Activated CD4-positive, CD25-positive, alpha-beta regulatory T cell treated with anti-CD3 and anti-CD28 coated beads, Interleukin-2, amount 50 U/mL, for 72 hours (primary cell): Measurements from ENCODE around the gene AIM2.
"Not testable (repeated sequence)": the region's sequence is repeated elsewhere in the genome, so short reads cannot be mapped to it uniquely, and the experiment has no call there.

Experiments
- DNase-seq: peaks from one replicate; pipeline ENCODE4 v3.0.0; 2021

The AIM2 gene, protein sequence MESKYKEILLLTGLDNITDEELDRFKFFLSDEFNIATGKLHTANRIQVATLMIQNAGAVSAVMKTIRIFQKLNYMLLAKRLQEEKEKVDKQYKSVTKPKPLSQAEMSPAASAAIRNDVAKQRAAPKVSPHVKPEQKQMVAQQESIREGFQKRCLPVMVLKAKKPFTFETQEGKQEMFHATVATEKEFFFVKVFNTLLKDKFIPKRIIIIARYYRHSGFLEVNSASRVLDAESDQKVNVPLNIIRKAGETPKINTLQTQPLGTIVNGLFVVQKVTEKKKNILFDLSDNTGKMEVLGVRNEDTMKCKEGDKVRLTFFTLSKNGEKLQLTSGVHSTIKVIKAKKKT

DNA sequence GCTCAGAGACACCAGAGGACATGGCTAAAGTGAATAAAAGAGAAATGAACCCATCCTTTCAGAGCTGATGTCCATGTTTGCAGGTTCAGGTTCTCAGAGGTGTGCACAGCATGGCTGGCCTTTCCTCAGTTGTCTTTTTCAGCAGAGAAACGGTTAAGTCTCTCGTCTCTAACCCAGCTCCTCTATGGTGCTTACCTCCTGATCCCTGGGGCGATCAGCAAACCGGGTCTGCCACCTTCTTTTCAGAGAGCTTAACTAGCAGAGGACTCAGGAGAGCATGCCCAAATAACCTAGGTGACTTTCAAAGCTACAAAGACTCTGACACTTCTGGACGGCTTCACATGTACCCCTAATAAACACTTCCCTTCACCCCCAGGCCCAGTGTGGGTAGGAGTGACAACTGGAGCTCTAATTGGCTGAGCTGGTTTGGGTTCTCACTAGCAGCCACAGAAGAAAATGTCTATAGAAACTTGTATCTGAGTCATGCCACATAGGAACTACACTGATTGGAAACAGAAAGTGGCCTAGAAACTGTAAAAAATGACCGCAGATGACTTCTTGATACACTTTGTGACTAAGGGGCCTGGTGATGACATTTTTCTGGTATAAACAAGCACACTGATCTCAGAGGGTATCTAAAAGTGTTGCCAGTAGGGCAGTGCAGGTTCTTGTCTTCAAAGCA, at the start of gene AIM2:
AIM2 (minus strand) TSS at position 329 of the 682 bp plus-strand sequence. CDS start 3,267 bp downstream, outside the sequence.
- DNase-seq: peak; percentile 51

DNA sequence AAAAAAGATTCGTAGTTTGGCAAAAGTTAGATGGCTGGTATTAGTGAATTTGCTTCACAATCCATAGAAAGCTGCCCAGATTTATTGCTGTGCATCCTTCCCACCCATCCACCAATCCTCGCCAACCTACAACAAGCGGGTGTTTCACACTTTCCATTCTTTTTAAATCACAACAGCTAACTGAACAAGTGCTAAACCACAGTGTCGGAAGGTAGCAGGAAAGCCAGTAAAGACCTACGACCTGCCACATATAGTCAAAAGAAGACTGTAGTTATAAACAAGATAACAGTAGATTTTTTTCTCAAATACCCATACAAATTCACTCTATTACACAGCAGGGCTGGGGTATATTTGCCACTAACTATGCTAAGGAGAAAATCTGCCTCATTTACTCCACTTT, 47.0 kb upstream of the AIM2 start:
- DNase-seq: no peak

DNA sequence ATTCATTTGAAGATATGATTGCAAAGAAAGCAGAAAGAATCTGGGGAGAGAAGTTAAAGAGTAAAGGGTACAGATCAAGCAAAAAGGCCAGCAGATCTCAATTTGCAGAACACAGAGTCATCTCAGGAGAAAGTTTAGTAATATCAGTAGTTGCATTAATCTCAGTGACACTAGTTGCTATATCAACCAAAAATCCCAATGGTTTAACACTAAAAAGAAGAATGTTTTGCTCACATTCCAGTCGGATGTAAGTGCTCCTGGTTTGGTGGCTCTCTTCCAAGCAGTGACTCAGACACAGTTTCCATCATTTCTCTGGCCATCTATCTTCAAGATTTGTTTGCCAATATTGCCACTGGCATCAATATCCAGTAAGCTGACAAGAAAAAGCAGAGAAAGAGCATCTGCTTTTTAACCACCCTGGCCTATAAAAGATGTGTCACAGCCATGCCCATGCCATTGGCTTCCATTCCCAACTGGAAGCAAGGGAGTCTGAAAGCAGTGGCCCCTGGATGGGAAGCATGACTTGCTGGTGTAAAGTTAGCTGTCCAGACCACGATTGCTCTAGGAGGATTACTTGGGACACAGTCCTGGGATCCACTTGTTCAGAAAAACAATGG, 45.5 kb upstream of the AIM2 start:
- DNase-seq: no peak

DNA sequence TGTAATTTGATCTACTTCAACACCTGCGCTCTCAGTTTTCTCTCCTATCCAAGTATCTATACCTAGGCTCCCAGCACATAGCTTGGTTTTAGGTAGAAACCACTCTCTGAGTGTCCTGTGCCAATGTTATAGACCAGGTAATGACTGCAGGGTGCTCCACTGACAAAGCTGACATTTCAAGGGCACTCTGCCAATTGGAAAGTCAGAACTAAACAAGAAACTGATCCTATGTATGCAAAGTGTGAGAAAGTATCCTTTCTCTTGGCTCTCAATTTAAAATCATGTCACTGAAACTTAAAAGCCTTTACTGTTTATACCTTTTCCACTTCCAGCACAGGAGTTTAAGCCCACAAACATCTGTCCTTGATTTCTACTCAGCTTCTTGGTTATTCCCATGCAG, 45.0 kb upstream of the AIM2 start:
- no peak for DNase-seq

DNA sequence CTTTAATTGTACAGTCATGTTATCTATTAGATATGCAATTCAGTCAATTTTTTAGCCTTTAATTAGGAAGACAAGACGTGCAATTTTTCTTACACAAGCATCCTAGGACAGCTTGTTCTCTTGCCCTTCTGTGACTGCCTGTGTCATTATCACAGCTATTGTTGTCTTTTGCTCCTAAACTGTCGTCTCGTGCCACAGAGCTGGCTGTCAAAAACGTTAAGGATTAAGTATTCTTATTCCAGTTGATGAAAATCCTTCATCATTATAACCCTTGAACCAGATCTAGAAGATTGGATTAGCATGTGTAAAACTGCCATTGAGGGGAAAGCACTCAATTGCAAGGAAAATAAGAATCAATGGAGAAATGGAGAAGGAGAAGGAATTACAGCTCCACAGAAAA, 43.8 kb upstream of the AIM2 start:
- DNase-seq: no peak

DNA sequence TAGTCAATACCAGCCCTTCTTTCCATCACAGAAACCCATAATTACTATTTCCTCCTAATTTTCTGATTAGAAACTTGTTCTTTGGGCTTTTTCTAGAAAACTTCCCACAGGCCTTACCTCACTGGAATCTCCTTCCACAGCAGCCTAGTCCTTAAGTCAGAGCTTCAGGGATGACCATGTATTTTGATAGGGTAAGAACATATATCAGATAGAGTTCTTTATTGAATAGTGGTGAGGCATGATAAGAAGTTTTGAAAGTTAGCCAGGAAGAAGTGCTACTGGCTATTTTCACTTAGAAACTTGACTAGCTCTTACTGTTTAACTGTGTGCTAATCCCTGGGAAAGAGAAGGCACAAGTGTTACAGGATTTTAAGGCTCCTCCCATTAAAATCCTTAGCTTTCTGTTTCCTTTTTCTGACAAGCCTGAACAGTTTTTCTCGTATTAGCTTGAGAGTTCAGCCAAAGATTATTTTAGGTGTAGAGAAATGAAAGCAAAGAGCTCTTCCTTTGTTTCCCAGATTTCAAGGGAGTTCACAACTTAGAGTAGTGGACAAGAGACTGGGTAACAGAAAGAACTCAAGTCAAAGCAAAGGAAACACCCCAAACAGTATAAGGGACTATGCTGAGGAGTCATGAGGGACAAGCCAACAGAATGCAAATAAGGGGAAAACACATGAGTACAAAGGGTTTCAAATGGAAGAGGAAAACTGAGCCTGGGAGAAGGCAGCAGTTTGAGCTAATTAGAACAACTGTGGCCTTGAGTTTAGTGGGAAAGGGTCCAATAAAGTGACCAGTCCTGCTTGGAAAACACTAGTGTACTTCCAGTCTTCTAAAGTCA, 37.2 kb upstream of the AIM2 start:
- no peak for DNase-seq

DNA sequence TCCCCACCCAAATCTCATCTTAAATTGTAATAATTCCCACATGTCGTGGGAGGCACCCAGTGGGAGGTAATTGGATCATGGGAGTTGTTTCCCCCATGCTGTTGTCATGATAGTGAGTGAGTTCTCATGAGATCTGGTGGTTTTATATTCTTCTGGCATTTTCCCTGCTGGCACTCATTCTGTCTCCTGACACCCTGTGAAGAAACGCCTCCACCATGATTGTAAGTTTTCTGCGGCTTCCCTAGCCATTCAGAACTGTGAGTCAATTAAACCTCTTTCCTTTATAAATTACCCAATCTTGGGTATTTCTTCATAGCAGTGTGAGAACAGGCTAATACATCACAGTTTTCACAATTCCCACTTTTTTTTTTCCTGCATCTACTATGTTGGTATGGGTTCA, 26.5 kb upstream of the AIM2 start:
- DNase-seq: not testable (repeated sequence)

DNA sequence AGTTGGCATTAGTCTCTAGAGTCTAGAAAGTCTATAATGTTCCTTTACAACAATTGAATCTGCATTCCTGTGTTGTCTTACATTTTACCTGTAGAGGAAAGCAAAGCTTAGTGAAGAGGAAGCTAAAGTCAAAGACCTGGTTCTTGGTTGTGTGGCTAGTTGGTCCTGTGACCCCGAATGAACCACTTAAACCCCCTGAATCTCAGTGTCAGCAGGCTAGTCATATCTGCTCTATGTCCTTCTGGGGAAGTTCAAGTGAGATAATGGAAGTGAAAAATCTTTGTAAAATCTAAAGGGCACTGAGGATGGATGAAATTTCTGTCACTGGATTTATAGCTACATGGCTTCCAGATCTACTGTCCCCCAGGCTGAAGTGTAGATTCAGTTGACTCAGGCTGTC, 24.0 kb upstream of the AIM2 start:
- no peak for DNase-seq

DNA sequence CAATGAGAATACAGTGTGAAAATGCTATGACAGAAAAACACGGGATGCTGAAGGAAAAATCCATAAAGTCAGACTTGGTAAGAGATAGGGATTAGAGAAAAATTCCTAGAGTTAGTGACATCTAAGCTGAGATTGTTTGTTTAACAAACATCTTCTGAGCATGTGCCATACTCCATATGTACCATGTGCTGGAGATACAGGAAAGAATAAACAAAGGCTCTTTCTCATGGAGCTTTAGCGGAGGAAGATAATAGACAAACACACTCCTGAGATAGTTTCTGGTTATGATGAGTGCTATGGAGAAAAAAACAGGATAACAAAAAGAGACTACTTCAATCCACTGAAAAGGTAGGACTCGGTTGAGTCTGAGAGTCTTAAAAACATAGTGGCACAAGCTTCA, 22.0 kb upstream of the AIM2 start:
- DNase-seq: no peak

DNA sequence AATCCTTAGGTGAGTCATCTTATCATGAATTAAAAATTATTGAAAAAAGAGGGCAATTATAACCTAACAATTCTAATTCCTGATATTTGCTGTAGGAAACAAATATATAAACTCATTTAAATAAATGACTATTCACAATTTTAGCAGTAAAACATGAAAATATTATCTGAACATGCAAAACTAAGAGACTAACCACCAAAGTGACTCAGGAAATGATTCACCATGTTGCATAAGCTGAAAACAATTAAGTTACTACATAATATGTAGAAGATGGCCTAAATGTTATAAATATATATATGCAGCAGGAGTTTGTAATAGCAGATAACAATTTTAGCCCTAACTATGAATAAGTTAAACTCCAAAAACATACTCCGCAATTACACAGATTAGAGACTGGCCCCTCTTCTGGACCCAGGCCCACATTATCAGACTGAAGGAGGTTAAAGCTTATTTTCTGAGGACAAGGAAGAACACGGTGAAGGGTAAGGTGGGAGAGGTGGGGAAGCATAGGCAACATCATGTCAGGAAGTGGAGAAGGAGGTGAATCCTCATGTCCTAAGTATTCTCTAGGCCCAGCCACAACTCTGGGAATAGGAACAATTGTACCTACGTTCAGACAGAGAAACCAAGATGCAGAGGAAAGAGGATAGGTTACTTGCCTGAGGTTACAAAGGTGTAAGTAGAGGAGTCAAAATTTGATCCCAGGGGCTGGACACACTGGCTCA, 15.6 kb upstream of the AIM2 start:
- no peak for DNase-seq

DNA sequence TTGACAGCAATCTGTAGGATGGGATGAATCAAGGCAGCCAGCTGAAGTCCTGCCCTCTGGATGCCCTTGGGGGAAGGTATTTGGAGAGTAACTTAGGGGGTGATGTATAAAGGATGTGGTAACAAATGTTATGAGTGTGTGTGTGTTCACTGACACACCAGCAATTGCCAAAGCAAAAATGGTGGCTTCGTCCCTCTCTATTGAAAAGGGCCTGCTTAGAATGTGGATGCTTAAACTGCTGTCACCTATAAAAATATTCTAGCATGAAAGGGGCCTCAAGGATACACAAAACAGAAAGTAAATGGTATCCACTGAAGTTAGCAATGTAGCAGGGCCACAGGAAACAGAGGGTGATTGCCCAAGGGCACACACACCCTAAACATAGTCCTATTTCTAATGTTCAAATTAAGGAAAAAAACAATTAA, 15.1 kb upstream of the AIM2 start:
- no peak for DNase-seq

DNA sequence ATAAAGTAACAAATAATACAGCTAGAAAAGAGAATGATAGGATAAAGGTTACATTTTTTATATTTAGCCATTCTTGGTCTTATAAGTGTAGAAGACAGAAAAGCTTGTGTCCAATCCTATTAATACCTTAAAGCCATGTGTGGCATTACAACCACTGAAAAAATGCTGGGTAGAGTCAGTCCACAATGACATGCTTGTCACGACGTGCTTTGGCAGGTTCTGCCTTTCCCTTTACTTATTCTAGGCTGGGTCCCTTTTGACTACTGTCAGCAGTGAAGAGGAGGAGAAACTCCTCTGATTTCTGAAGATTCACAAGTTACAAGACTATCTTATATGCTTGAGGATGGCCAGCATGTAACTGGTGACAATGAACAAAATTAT, 14.6 kb upstream of the AIM2 start:
- DNase-seq: no peak

DNA sequence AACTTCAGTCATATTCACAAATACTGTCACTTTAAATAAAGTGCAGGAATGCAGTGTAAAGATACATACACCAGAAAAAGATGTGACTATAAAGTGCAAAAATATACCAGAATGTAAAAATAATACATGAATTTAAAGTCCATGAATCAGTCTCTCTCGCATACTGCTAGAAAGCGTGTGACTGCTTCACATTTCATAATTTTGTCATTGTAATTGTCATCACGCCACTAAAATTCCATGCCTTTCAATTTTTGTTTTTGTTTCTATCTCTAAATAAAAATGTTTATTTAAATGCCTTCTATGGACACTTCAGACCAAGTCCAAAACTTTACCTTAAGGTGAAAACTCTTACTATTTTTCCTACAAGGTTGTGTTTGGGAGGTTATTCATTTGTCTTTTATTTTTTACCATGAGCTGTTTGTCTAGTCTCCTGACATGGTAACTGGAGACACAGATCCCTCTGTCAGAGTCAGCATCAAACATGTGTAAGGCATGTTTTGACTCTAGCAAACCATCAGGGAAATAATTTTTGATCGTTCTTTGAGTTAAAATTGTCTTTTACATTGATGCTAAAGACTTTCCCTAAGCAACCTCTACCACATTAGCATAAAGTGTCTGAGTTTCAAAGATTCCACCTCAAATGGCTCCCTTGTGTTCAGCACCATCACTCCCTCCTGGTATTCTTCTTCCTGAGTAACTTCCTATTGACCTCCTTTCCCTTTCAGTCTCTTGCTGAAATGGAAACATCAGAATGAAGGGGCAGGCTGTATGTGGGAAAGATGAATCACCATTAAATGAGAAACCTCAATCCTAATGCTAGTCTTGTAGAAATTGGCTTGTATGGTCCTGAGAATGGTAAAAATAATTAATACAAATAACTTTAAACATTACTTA, 14.0 kb upstream of the AIM2 start:
- no peak for DNase-seq

DNA sequence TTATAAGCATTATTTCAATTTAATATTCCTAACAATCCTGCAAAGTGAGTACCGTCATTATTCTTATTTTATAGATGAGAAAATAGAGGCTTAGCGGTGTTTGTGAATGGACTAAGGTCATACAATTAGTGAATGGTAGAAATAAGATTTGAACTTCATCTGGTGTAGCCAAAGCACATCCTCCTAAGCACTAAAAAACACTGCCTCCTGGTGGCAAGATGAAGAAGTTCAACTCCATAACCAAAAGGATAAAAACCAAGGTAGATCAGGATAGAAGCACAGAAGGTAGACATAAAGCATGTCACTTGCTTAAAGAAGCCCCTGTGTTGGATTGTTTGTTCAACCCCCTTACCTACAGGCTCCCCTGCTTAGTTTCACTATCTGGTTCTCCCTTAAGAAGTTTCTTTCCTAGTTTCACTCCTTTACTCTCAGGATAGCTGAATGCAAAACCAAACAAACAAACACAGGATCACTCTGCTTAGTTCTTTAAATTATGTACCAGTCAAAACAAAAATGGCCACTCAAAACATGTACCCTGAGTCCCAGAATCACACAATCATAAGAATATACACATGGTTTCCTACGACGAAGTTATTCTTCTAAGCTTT, 12.7 kb upstream of the AIM2 start:
- no peak for DNase-seq

DNA sequence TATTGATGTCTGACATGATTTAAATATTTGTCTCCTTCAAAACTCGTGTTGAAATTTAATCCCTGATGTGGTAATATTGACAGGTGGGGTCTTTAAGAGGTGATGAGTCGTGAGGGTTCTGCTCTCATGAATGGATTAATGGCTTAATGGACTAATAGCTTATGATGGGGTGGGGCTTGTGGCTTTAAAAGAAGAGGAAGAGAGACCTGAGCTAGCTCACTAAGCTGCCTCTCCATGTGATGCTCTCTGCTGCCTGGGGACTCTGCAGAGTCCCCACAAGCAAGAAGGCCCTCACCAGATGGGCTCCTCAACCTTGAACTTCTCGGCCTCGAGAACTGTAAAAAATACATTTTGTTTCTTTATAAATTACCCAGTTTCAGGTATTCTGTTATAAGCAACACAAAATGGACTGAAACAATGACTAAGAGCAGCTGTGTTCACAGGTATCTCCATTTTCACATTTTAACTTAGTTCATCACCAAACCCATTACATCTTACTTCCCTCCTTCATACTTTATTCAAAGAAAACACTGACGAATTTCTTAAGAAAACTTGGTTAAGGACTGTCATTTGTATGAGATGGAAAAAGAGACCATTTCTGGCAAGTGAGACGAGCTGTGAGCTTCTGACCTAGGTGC, 12.1 kb upstream of the AIM2 start:
- DNase-seq: no peak

DNA sequence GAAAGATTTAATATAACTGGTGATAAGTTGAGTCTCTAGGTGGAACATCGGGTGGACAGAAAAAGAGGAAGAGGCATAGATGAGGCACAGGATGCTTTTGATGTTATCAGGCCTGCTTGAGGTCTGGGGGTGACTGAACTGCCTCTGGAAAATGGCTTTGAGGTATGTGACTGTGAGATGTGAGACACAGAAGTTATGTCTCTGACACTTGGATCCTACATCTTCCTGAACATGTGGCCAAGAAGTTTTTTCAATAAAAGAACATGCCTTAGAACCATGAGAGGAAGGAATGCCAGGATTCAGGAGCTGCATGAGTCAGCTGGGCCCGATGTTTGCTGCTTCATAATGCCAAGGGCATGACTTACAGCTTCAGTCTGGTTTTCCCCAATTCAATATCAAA, 11.5 kb upstream of the AIM2 start:
- DNase-seq: no peak

DNA sequence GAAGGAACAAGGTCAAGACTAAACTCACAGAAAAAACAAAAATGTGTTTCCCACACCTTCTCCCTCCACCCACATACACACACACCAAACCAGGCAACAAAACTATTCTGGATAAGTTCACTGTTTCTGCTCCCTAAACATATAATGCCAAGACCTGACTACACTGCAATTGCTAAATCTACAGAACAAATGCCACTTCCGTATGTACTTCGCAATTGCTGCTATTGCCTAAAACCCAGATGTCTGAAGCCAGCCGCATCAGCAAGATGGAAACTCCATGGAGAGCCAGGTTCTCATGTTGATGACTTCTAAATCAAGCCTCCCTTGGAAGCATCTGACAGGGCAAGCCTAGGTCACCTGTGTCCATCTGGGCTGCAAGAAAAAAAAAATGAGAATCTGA, 8.3 kb upstream of the AIM2 start:
- no peak for DNase-seq

DNA sequence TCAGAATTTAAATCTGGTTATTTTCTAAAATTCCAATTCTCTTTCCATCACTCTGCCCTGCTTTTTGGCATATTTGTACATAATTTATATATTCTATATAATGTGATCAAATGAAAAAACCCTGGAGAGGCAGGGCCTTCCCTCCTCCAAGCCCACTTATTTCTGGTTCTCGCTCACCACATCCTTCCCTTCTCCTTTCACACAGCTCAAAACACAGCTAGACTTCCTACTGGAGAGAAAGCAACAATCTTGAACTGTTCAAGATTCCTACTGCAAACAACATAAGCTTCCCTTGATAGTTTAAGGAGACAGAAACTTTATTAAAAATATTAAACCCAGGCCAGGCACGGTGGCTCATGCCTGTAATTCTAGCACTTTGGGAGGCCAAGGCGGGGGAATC, 7.6 kb upstream of the AIM2 start:
- no peak for DNase-seq

DNA sequence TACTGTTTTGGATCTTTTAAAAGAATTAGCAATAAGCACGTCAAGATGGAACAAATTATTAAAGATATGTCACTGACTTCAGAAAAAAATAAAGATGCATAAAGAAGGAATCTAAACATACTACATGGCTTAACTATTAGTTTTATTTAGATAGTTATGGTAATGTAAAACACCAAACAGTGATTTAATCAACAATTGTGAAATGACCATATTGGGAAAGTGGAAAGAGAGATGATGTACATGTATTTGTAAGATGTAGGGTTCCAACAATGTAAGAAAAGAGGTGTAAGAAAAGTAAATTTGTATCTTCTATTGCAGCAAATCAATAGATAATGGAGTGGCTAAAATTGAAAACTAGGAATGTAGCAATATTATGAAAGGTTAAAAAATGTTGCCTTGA, 6.4 kb upstream of the AIM2 start:
- no peak for DNase-seq

DNA sequence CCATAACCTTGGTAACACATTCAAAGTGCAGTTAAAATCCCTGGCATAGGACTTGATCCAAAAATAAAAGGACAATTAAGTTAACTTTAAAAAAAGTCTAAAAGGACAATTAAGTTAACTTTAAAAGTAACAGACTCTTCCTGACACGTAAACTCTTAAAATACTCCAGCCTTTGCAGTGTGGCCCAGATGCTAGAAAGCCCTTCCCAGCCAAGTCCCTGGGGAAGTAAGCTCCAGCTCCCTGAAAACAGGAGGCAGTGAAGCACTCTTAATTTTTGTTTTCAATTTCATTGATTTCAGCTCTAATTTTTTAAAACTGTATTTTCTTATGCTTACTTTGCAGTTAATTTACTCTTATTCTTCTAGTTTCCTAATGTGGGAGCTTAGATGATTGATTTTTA, 5.1 kb upstream of the AIM2 start:
- no peak for DNase-seq

DNA sequence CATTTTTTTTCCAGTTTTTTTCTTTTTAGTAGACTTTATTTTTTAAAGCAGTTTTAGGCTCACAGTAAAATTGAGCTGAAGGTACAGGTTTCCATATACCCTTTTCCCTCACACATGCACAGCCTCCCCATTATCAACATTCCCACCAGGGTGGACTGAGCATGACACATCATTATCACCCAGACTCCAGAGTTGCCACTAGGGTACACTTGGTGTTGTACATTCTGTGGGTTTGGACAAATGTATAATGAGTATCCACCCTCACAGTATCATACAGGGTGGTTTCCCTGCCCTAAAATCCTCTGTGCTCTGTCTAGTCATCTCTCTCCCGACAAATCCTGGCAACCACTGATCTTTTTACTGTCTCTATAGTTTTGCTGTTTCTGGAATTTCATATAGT, 3.0 kb upstream of the AIM2 start:
- DNase-seq: no peak
